CD1c-positive myeloid dendritic cell (primary cell): ENCODE results near the gene TPSB2.
"Not testable (repeated sequence)": the region's sequence is repeated elsewhere in the genome, so short reads cannot be mapped to it uniquely, and the experiment has no call there.

ENCODE experiments used
- DNase-seq: peaks from one replicate; pipeline ENCODE4 v3.0.0-alpha.2; 2016; ENCODE audit errors: extremely low spot score

Gene TPSB2

GRCh38 chr16:1200014-1200627 is 29.9 kb downstream of the TPSB2 start:
- no peak for DNase-seq

DNA sequence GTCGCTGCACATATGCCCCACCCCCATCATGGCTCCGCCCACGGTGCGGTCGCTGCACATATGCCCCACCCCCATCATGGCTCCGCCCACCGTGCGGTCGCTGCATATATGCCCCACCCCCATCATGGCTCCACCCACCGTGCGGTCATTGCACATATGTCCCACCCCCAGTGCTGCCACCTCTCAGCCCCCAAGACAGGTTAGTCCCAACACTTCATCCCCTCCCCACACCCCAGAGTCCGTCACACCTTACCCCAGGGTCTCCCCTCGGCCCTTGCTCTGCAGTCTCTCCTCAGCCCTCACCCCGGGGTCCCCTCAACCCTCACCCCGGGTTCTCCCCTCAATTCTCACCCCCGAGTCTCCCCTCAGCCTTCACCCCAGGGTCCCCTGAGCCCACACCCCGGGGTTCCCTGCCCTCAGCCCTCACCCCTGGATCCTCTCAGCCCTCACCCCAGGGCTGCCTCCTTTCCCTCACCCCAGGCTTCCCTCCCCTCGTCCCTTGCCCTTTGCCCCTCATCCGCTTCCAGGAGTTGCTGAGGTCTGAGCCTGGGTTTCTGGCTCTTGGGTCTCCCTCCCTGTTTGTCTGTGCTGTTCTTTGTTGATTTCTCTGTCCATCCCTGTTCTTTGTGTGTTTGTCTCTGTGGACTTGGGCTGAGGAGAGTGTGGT is 30.5 kb downstream of the TPSB2 start:
- no peak for DNase-seq

- not testable (repeated sequence) for DNase-seq
These were observed 31.2 kb downstream of the TPSB2 start for GRCh38 chr16:1198671-1199346.

DNA sequence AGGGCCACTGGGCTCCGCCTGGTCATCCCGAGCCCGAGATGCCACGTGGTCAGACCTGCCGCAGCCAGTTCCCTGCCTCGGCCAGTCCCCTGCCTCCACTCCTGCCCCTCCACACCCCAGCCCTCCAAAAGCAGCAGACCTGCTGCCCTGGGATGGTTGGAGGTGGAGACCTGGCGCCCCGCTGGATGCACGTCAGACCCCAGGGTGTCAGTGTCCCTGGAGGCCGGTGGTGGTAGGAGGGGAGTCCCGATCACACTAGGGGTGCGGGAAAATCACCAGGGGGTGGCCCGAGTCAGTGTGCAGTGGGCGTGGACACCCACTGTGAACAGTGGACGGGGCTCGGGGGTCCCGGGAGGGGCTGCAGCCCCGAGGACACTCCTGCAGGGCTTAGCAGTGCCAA is 31.8 kb downstream of the TPSB2 start:
- no peak for DNase-seq

- DNase-seq: no peak
These were observed 32.6 kb downstream of the TPSB2 start for GRCh38 chr16:1197237-1197866.

GRCh38 chr16:1196494-1196893 is 33.5 kb downstream of the TPSB2 start:
- no peak for DNase-seq

DNA sequence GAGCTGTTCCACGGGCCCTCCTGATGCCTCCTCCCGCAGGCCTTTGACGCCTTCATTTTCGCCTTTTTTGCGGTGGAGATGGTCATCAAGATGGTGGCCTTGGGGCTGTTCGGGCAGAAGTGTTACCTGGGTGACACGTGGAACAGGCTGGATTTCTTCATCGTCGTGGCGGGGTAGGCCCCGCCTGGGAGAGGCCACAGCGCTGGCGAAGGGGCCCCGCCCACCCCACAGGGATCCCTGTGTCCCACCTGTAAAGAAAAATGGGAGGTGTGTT is 34.7 kb downstream of the TPSB2 start:
- no peak for DNase-seq

DNA sequence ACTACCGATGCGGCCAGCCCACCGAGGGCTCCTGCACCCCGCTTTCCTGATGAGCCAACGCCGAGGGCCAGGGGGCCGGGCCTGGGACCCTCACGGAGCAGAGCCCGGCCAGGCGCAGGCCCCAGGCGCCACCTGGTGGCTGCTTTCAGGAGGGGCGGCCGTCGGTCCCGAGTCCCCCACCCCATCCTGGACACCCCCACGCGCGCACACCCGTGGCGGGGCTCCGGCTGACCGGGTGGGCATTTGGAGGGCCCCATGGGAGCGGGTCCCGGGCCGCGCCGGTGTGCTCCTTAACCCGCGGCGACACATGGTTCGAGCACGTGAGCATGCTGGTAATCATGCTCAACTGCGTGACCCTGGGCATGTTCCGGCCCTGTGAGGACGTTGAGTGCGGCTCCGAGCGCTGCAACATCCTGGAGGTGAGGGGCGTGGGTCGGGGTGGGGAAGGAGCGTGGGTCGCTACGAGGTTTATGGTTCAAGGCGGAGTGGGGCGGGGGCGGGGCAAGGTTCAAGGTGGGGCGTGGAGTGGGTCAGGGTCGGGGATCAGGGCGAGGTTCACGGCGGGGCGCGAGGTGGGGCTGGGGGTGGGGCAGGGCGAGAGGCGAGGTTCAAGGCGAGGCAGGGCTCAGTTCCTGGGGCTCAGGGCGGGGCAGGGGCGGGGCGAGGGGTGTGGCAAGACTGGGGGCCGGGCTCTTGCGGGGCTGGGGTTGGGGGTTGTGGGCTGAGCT is 35.2 kb downstream of the TPSB2 start:
- no peak for DNase-seq

DNA sequence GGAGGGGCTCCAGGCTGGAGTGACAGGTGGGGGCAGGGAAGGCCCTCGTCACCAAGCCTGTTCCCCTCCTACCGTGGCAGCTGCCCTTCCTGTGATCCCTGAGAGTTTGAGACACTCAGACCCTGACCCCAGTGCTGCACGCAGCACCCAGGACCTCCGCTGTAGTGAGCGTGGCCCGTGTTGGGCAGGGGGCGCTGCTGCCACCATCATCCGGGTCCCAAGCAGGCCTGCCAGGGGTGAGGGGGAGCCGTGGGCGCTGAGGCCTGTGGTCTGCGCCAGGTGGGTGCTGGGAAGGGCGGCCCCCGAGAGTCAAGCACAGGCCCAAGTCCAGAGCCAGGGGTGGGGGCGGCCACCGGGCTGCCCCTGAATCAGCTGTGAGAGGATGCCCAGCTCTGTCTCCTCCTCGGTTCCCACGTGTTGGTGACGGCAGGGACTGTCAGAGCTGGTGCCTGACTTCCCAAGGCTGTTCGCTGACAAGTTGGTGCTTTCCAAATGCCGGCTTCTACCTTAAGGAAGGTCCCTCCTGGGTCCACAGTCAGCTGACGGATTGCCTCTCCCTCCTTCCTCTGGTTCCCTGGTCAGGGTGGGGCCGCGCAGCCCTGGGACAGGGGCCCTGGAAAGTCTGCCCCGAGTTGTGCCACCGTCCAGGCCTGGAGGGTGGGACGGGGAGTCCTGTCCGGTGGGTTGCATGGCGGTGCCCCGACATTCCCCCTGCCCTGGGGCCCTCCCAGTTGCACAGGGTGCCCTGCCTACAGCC is 36.0 kb downstream of the TPSB2 start:
- DNase-seq: no peak

- DNase-seq: no peak
These were observed 36.7 kb downstream of the TPSB2 start for GRCh38 chr16:1193143-1193824.

- DNase-seq: no peak
These were observed 37.5 kb downstream of the TPSB2 start for GRCh38 chr16:1192384-1193073.

DNA sequence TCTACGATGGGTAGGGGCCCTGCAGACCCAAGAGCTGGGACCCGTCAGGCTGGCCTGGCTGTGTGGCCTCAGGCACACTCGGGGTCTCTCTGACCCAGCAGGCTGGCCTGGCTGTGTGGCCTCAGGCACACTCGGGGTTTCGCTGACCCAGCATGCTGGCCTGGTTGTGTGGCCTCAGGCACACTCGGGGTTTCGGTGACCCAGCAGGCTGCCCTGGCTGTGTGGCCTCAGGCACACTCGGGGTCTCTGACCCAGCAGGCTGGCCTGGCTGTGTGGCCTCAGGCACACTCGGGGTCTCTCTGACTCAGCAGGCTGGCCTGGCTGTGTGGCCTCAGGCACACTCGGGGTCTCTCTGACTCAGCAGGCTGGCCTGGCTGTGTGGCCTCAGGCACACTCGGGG is 39.2 kb downstream of the TPSB2 start:
- not testable (repeated sequence) for DNase-seq

- DNase-seq: no peak
These were observed 40.5 kb downstream of the TPSB2 start for GRCh38 chr16:1189455-1189854.

GRCh38 chr16:1188432-1189189 is 41.4 kb downstream of the TPSB2 start:
- peak; percentile 48 for DNase-seq

DNA sequence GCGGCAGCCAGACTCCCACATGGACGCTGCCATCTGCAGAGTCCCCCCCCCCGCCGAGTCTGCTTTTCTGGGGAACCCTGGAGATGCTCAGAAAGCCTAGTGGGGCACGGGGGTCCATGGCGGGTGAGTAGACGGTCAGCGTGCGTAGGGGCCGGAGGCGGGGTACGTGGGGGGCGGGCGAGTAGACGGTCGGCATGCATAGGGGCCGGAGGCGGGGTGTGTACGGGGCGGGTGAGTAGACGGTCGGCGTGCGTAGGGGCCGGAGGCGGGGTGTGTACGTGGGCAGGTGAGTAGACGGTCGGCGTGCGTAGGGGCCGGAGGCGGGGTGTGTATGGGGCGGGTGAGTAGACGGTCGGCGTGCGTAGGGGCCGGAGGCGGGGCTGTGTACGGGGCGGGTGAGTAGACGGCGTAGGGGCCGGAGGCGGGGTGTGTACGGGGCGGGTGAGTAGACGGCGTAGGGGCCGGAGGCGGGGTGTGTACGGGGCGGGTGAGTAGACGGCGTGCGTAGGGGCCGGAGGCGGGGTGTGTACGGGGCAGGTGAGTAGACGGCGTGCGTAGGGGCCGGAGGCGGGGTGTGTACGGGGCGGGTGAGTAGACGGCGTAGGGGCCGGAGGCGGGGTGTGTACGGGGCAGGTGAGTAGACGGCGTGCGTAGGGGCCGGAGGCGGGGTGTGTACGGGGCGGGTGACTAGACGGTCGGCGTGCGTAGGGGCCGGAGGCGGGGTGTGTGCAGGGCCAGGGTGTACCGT is 44.4 kb downstream of the TPSB2 start:
- DNase-seq: not testable (repeated sequence)

- no peak for DNase-seq
These were observed 45.0 kb downstream of the TPSB2 start for GRCh38 chr16:1184980-1185379.

DNA sequence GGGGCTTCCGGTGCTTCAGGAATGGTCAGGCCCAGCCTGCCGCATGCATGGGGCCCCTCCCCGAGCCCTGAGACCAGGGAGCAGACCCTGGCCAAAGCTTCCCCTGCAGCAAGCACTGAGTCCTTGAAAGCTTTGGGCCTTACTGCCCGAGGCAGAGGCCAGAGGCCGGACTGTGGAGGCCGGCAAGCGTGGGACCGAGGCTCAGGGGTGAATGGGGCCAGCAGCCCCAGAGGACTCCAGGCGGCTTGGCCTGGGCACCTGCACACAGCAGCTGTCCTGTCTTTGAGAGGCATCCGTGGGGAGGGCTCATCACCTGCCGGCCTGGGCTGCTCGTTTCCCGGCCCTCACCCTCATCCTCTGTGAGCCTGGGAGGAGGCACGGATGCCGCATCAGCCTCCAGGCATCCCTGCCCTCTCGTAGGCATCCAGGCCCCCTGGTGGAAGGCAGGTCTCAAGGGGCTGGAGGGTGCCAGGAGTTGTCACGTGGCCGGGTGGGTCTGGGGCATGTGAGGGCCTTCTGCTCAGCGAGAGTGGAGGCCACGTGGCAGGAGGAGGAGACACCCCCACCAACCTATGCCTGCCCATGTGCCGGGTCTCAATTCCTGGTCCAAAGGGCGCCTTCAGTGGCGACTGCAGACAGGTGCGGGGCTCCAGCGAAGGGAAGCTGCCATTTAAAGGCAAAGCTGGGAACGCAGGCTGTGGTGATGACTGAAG is 45.7 kb downstream of the TPSB2 start:
- DNase-seq: no peak
